Panc1 (cell line): ENCODE data around the gene AHCY. TPM values are rescaled to one million over a fixed set of nuclear protein-coding genes. Genes with fewer than 3 reads are reported as not detected.

Experiments
- ATAC-seq: fragments of 200-7000 bp; cut with Tn5 transposase; 2 replicates; pipeline ENCODE4 v1.9.1; 2020; ENCODE audit warnings: mild to moderate bottlenecking, moderate library complexity
- BruUV-seq: library from RNA; stranded (reverse); fragments of 400-500 nt; replicated peaks from 2 replicates; lab custom pipeline; 2021; lab: Mats Ljungman, UMichigan
- CTCF ChIA-PET: fragments of 300-600 bp; sonication (Branson Sonifier 250); formaldehyde crosslinking; loops from one replicate; lab custom pipeline; 2022; ENCODE audit warnings: antibody characterized with exemption; lab: Charles Lee
- POLR2A ChIA-PET: fragments of 300-600 bp; sonication (Branson Sonifier 250); formaldehyde crosslinking; loops from one replicate; lab custom pipeline; 2022; ENCODE audit warnings: antibody characterized with exemption; lab: Charles Lee
- DNase-seq: peaks from one replicate; pipeline ENCODE4 v3.0.0-alpha.2; 2010; ENCODE audit warnings: low read depth, low spot score
- H3K27ac ChIP-seq: 2 replicates; pipeline ENCODE4 v1.5.1; 2011; ENCODE audit warnings: mild to moderate bottlenecking, low read length, inconsistent platforms
- H3K27me3 ChIP-seq: fragments of 200-500 bp; sonication (Bioruptor generic); 2 replicates; pipeline ENCODE4 v1.6.0; 2014; ENCODE audit warnings: low read length, inconsistent platforms; ENCODE audit not compliant: control insufficient read depth, insufficient read depth
- H3K36me3 ChIP-seq: fragments of 200-500 bp; sonication (Bioruptor generic); 2 replicates; pipeline ENCODE4 v1.5.1; 2014; ENCODE audit warnings: inconsistent platforms, mild to moderate bottlenecking, low read length, moderate library complexity; ENCODE audit not compliant: control insufficient read depth, insufficient read depth
- H3K4me1 ChIP-seq: 2 replicates; pipeline ENCODE4 v1.5.1; 2011; ENCODE audit warnings: inconsistent platforms, mild to moderate bottlenecking, low read length, moderate library complexity; ENCODE audit not compliant: control insufficient read depth, insufficient read depth
- H3K4me3 ChIP-seq, 2 experiments: 2 replicates each; pipeline ENCODE4 v1.5.1; 2011 to 2012; ENCODE audit warnings: low read depth in 2 of 2, low read length in 2 of 2, mild to moderate bottlenecking in 2 of 2, inconsistent platforms in 1 of 2, moderate library complexity in 1 of 2
- H3K9me3 ChIP-seq: fragments of 200-500 bp; sonication (Bioruptor generic); 2 replicates; pipeline ENCODE4 v1.5.1; 2014; ENCODE audit warnings: low read depth, mild to moderate bottlenecking, inconsistent platforms, low read length, moderate library complexity; ENCODE audit not compliant: control insufficient read depth, insufficient read depth
- POLR2AphosphoS5 ChIP-seq: IDR thresholded peaks from 2 replicates; pipeline ENCODE4 v1.6.1; 2012; ENCODE audit warnings: mild to moderate bottlenecking, low read depth, low read length, moderate library complexity
- SIN3A ChIP-seq: IDR thresholded peaks from 2 replicates; pipeline ENCODE4 v1.6.1; 2012; ENCODE audit warnings: low read depth, mild to moderate bottlenecking, low read length, moderate library complexity, borderline replicate concordance; ENCODE audit not compliant: insufficient read depth
- TCF7L2 ChIP-seq: IDR thresholded peaks from 2 replicates; pipeline ENCODE4 v1.6.1; 2011; ENCODE audit warnings: mild to moderate bottlenecking, low read depth, low read length, inconsistent platforms
- in situ Hi-C: cut with HindIII; loops from 2 replicates; pipeline ENCODE4 v1.10.0; 2016; ENCODE audit warnings: low sequenced_read_pairs, low pct_unique_long_range_greater_than_20kb
- intact Hi-C: fragments of 100-400 bp; cut with micrococcal nuclease; formaldehyde crosslinking; loops from one replicate; pipeline ENCODE4 v1.10.0; 2022; ENCODE audit not compliant: unreplicated experiment
- total RNA-seq: library from RNA; stranded (reverse); gene quantifications from one replicate; pipeline ENCODE4 v1.2.1, GENCODE V29; 2021; ENCODE audit not compliant: unreplicated experiment
- TF ChIP-seq, protein P1 (sequence below): fragments of 450-650 bp; IDR thresholded peaks from 2 replicates; pipeline ENCODE4 v1.5.1; 2017; ENCODE audit warnings: mild to moderate bottlenecking
- TF ChIP-seq, protein P2 (sequence below), 2 experiments: IDR thresholded peaks; 2 replicates each; pipeline ENCODE4 v1.6.1; 2011 to 2012; ENCODE audit warnings: low read depth in 2 of 2, control low read depth in 1 of 2, low read length in 1 of 2, mild to moderate bottlenecking in 1 of 2, moderate library complexity in 1 of 2; ENCODE audit not compliant: insufficient read depth in 1 of 2

The AHCY gene
- total RNA-seq, 1 experiment from 2014 or later = 171 TPM

DNA sequence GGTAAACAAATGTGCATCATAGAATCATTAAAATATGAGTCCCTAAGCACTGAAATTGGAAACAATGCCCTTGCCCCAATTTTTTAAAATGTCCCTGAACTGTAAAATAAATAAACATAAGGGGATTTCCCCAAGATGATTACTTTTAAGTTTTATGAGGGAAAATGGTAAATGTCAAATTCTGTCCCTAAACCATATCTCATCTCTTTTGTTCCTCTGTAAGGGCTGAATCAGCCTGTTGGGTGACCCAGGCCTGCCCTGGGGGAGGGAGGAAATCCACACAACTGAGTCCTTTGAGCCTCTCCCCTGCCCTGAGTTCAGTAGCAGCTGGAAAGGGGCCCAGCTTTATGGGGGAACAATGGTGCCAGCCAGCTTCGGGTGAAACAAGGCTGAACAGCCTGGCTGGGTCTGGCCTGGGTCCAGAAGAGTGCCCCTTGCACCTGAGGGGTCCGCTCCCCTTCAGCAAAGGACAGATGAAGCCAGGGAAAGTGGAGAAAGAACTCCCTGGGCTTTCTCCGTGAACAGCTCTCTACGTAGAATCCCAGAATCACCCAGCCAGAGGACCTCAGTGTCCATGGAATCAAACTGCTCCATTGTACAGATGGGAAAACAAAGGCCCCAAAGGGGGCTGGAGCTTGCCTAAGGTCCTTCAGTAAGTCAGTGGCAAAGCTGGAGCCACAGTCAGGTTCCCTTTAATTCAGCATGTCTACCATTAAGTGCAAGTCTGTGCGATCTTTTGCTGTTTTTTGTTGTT lies 31.7 kb upstream of the AHCY start:
- Histone ChIP-seq H3K4me3 (no peak overlapping the region), H3K9me3 (no peaks in the 10 kb centered on the region), H3K36me3 (no peaks in the 10 kb centered on the region), H3K27me3 (no peaks in the 10 kb centered on the region), H3K4me1 (peaks cover 5% of the 10 kb centered on the region), H3K27ac (no peak overlapping the region)
- ATAC-seq (peak; percentile 62), DNase-seq (no peak)
- intact Hi-C loops = no loop called here
- TF ChIP-seq TCF7L2 = no peak
- TF ChIP-seq, protein P1, sequence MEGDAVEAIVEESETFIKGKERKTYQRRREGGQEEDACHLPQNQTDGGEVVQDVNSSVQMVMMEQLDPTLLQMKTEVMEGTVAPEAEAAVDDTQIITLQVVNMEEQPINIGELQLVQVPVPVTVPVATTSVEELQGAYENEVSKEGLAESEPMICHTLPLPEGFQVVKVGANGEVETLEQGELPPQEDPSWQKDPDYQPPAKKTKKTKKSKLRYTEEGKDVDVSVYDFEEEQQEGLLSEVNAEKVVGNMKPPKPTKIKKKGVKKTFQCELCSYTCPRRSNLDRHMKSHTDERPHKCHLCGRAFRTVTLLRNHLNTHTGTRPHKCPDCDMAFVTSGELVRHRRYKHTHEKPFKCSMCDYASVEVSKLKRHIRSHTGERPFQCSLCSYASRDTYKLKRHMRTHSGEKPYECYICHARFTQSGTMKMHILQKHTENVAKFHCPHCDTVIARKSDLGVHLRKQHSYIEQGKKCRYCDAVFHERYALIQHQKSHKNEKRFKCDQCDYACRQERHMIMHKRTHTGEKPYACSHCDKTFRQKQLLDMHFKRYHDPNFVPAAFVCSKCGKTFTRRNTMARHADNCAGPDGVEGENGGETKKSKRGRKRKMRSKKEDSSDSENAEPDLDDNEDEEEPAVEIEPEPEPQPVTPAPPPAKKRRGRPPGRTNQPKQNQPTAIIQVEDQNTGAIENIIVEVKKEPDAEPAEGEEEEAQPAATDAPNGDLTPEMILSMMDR = no peak
- no peak for TF ChIP-seq POLR2AphosphoS5
- no peak for TF ChIP-seq SIN3A
- TF ChIP-seq, protein P2, sequence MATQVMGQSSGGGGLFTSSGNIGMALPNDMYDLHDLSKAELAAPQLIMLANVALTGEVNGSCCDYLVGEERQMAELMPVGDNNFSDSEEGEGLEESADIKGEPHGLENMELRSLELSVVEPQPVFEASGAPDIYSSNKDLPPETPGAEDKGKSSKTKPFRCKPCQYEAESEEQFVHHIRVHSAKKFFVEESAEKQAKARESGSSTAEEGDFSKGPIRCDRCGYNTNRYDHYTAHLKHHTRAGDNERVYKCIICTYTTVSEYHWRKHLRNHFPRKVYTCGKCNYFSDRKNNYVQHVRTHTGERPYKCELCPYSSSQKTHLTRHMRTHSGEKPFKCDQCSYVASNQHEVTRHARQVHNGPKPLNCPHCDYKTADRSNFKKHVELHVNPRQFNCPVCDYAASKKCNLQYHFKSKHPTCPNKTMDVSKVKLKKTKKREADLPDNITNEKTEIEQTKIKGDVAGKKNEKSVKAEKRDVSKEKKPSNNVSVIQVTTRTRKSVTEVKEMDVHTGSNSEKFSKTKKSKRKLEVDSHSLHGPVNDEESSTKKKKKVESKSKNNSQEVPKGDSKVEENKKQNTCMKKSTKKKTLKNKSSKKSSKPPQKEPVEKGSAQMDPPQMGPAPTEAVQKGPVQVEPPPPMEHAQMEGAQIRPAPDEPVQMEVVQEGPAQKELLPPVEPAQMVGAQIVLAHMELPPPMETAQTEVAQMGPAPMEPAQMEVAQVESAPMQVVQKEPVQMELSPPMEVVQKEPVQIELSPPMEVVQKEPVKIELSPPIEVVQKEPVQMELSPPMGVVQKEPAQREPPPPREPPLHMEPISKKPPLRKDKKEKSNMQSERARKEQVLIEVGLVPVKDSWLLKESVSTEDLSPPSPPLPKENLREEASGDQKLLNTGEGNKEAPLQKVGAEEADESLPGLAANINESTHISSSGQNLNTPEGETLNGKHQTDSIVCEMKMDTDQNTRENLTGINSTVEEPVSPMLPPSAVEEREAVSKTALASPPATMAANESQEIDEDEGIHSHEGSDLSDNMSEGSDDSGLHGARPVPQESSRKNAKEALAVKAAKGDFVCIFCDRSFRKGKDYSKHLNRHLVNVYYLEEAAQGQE (IDR thresholded peaks at IDR 0.05; ENCODE audit: insufficient read depth in 1 of 2, low read depth in 2 of 2, low read length in 1 of 2) = no peak
- in situ Hi-C loops = no loop called here
- ChIA-PET CTCF (interaction anchor here (0.6 to 1.0 kb wide), 2 partner anchors 22 to 435 kb away, joined by 3 read pairs; no protein-coding TSS in a partner anchor), POLR2A (interaction anchor here (0.5 to 0.6 kb wide), 2 partner anchors 36 to 347 kb away, joined by 3 to 6 read pairs; no protein-coding TSS in a partner anchor)
- no TSS peak for BruUV-seq

DNA sequence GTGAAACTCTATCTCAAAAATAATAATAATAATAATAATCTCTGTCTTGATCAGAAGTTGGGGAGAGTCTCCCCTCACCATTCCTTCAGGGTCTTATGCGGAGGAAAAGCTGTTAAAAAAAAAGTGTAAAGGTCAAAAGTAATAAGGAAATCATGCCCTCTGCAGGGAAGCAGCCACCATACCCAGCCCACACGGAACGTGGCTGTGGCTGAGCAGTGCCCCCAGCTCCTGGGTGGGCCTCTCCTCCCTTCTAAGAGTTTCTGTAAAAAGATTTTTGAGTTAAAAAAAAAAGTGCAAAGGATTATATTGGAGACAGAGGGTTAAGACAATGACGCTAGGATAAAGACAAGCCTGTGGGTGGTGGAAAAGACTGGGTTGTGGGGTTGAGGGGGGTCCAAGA lies 30.6 kb upstream of the AHCY start:
- CTCF ChIA-PET = no interaction called here
- intact Hi-C loops = no loop called here
- TF ChIP-seq, protein P1 = no peak
- TF ChIP-seq, protein P2 (IDR thresholded peaks at IDR 0.05; ENCODE audit: insufficient read depth in 1 of 2, low read depth in 2 of 2, low read length in 1 of 2) = no peak
- TF ChIP-seq POLR2AphosphoS5 (no peak), SIN3A (no peak), TCF7L2 (no peak)
- no peaks in the 10 kb centered on the region for H3K27me3 ChIP-seq
- no TSS peak for BruUV-seq
- H3K36me3 ChIP-seq = no peaks in the 10 kb centered on the region
- DNase-seq (no peak), ATAC-seq (no peak)
- POLR2A ChIA-PET = interaction anchor here (0.5 kb wide), 1 partner anchor 348 kb away, joined by 3 read pairs; no protein-coding TSS in a partner anchor
- H3K9me3 ChIP-seq = no peaks in the 10 kb centered on the region
- no peak overlapping the region for H3K4me3 ChIP-seq
- H3K4me1 ChIP-seq = peaks cover 5% of the 10 kb centered on the region
- in situ Hi-C loops = no loop called here
- no peak overlapping the region for H3K27ac ChIP-seq
